Osteocyte (in vitro differentiated cells): ENCODE measurements around the gene SST. TPM values are rescaled to one million over a fixed set of nuclear protein-coding genes. Genes with fewer than 3 reads are reported as not detected.
"Not testable (repeated sequence)": the region's sequence is repeated elsewhere in the genome, so short reads cannot be mapped to it uniquely, and the experiment has no call there.

Source experiments
- DNase-seq: peaks from one replicate; pipeline ENCODE4 v3.0.0; 2021; ENCODE audit warnings: mixed read lengths; ENCODE audit not compliant: unreplicated experiment; ENCODE audit errors: extremely low spot score
- H3K27ac Mint-ChIP-seq: one replicate; pipeline ENCODE4 v1.8.0; 2021; ENCODE audit warnings: mild to moderate bottlenecking, mixed read lengths; ENCODE audit not compliant: unreplicated experiment
- H3K27me3 Mint-ChIP-seq: one replicate; pipeline ENCODE4 v1.8.0; 2021; ENCODE audit warnings: mixed read lengths; ENCODE audit not compliant: unreplicated experiment
- H3K36me3 Mint-ChIP-seq: one replicate; pipeline ENCODE4 v1.8.0; 2021; ENCODE audit warnings: mixed read lengths; ENCODE audit not compliant: unreplicated experiment
- H3K4me1 Mint-ChIP-seq: one replicate; pipeline ENCODE4 v1.8.0; 2021; ENCODE audit warnings: mixed read lengths; ENCODE audit not compliant: unreplicated experiment
- H3K4me3 Mint-ChIP-seq: one replicate; pipeline ENCODE4 v1.8.0; 2021; ENCODE audit warnings: mild to moderate bottlenecking, moderate library complexity, mixed read lengths; ENCODE audit not compliant: unreplicated experiment
- H3K9me3 Mint-ChIP-seq: one replicate; pipeline ENCODE4 v1.8.0; 2021; ENCODE audit warnings: mixed read lengths; ENCODE audit not compliant: unreplicated experiment
- CTCF ChIP-seq: fragments of 200-600 bp; sonication (generic); IDR thresholded peaks from 2 replicates; pipeline ENCODE4 v1.5.0; 2021; ENCODE audit warnings: antibody characterized with exemption, mild to moderate bottlenecking, moderate library complexity
- total RNA-seq: library from RNA; stranded (reverse); gene quantifications from 2 replicates; pipeline ENCODE4 v1.2.1, GENCODE V29; 2021

Gene SST
- total RNA-seq, 1 donor from 2014 or later = not detected

DNA sequence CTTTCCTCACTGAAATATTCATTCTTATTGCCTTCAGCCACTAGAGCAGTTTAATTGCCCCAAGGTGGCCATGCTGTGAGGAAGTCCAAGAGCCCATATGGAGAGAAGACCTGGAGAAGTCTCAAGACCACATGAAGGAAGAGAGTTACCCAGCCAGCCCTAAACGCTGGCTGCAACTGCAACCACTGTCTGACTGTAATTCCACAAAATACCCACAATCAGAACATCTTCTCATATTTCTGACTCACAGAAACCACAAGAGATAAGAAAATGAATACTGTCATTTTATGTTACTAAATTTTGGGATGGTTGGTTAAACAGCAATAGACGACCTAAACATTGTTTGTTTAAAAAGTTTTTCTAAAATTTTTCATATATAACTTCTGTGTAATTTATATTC lies 14.7 kb upstream of the SST start:
- Mint-ChIP-seq H3K4me3 (no peak overlapping the region), H3K27me3 (peaks cover 50% of the 10 kb centered on the region), H3K36me3 (peaks cover 2% of the 10 kb centered on the region), H3K9me3 (peaks cover 10% of the 10 kb centered on the region), H3K4me1 (no peaks in the 10 kb centered on the region), H3K27ac (no peak overlapping the region)
- no peak for TF ChIP-seq CTCF
- no peak for DNase-seq

- no peak for TF ChIP-seq CTCF
- no peak overlapping the region for H3K4me3 Mint-ChIP-seq
- DNase-seq = no peak
- H3K27me3 Mint-ChIP-seq = peaks cover 46% of the 10 kb centered on the region
- H3K9me3 Mint-ChIP-seq = peaks cover 10% of the 10 kb centered on the region
- peaks cover 2% of the 10 kb centered on the region for H3K36me3 Mint-ChIP-seq
- H3K27ac Mint-ChIP-seq = no peak overlapping the region
- H3K4me1 Mint-ChIP-seq = peaks cover 2% of the 10 kb centered on the region
Observed at GRCh38 chr3:187684444-187684843, 14.2 kb upstream of the SST start.

DNA sequence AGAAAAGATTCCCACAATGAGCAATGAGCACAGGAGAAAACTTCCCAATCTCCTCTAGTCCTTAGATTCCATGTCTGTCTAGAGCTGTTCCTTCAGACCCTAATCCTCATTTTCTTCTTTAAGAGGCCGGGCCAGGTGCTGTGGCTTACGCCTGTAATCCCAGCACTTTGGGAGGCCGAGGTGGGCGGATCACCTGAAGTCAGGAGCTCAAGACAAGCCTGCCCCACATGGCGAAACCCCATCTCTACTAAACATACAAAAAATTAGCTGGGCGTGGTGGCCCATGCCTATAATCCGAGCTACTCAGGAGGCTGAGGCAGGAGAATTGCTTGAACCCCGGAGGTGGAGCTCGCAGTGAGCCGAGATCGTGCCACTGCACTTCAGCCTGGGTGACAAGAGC lies 11.6 kb upstream of the SST start:
- peaks cover 10% of the 10 kb centered on the region for H3K9me3 Mint-ChIP-seq
- not testable (repeated sequence) for DNase-seq, H3K4me3 Mint-ChIP-seq, H3K27ac Mint-ChIP-seq, H3K4me1 Mint-ChIP-seq, H3K36me3 Mint-ChIP-seq
- peaks cover 44% of the 10 kb centered on the region for H3K27me3 Mint-ChIP-seq

DNA sequence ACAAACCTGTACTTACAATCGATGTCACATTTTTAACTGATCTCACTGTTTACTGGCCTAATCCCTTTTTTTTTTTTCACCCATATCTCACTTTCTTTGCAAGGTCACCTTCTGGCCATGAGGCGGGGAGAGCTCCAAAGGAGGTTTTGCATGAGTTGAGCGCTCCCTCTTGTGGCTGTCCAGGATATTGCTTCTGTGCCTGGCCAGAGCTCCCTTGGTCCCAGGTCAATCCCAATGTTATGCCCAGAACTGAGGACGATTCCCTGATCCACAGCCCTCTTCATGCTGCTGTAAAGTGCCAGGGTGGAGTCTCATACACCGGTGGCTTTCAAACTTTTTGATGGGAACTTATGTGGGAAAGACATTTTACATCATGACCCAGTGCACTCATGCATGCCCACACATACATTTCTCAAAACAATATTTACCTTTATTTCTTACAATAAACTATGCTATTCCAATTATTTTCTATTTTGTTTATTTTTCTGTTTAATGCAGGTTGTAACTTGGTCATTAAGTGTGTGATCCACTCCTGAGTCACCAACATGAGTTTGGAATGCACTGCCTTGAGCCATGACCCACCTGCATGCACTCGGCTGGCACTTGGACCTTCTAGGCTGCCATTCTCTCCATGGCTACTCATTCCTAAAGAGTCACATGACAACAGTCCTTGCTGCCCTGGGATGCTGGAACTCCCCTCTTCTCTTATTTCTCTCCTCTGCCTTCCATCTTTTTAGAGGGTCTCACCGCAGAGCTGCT lies 9.6 kb upstream of the SST start:
- no peak overlapping the region for H3K4me3 Mint-ChIP-seq
- no peak overlapping the region for H3K27ac Mint-ChIP-seq
- peak; percentile 91 for DNase-seq
- no peaks in the 10 kb centered on the region for H3K9me3 Mint-ChIP-seq
- peaks cover 56% of the 10 kb centered on the region for H3K27me3 Mint-ChIP-seq
- peaks cover 6% of the 10 kb centered on the region for H3K4me1 Mint-ChIP-seq
- TF ChIP-seq CTCF = peak; percentile 91
- H3K36me3 Mint-ChIP-seq = no peaks in the 10 kb centered on the region

GRCh38 chr3:187678726-187679268 lies 8.6 kb upstream of the SST start:
- no peak overlapping the region for H3K27ac Mint-ChIP-seq

More at GRCh38 chr3:187678726-187679268, 8.6 kb upstream of the SST start:
- peaks cover 6% of the 10 kb centered on the region for H3K4me1 Mint-ChIP-seq
- H3K27me3 Mint-ChIP-seq = peaks cover 55% of the 10 kb centered on the region
- TF ChIP-seq CTCF = peak; percentile 83
- no peak for DNase-seq
- no peak overlapping the region for H3K4me3 Mint-ChIP-seq
- no peaks in the 10 kb centered on the region for H3K9me3 Mint-ChIP-seq
- no peaks in the 10 kb centered on the region for H3K36me3 Mint-ChIP-seq
